Measurements from ENCODE around the gene ZNF592.

Gene ZNF592

GRCh38 chr15:84773716-84774115 lies 25.3 kb downstream of the ZNF592 start:
- no peak overlapping the region for H3K4me2 ChIP-seq (ENCODE audit: low read length)
- no peak overlapping the region for H3K27ac ChIP-seq
- H3K9me3 ChIP-seq (ENCODE audit: control insufficient read depth, low read length) = no peaks in the 10 kb centered on the region
- no peaks in the 10 kb centered on the region for H3K27me3 ChIP-seq (ENCODE audit: control insufficient read depth, insufficient read depth, low read length)
- H3K79me2 ChIP-seq = peaks cover 20% of the 10 kb centered on the region
- H3K36me3 ChIP-seq (ENCODE audit: control insufficient read depth, insufficient read depth, low read length) = no peaks in the 10 kb centered on the region
- H3K9ac ChIP-seq = no peak overlapping the region
- TF ChIP-seq, protein P1, sequence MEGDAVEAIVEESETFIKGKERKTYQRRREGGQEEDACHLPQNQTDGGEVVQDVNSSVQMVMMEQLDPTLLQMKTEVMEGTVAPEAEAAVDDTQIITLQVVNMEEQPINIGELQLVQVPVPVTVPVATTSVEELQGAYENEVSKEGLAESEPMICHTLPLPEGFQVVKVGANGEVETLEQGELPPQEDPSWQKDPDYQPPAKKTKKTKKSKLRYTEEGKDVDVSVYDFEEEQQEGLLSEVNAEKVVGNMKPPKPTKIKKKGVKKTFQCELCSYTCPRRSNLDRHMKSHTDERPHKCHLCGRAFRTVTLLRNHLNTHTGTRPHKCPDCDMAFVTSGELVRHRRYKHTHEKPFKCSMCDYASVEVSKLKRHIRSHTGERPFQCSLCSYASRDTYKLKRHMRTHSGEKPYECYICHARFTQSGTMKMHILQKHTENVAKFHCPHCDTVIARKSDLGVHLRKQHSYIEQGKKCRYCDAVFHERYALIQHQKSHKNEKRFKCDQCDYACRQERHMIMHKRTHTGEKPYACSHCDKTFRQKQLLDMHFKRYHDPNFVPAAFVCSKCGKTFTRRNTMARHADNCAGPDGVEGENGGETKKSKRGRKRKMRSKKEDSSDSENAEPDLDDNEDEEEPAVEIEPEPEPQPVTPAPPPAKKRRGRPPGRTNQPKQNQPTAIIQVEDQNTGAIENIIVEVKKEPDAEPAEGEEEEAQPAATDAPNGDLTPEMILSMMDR (IDR thresholded peaks at IDR 0.05) = no peak
- no peaks in the 10 kb centered on the region for H3K4me1 ChIP-seq
- no peak overlapping the region for H3K4me3 ChIP-seq (ENCODE audit: low read depth, low read length)
- no peak overlapping the region for H2AFZ ChIP-seq

- H3K27ac ChIP-seq = no peak overlapping the region
- peaks cover 12% of the 10 kb centered on the region for H3K79me2 ChIP-seq
- H3K9ac ChIP-seq = no peak overlapping the region
Observed at GRCh38 chr15:84775867-84776449, 27.6 kb downstream of the ZNF592 start.

DNA sequence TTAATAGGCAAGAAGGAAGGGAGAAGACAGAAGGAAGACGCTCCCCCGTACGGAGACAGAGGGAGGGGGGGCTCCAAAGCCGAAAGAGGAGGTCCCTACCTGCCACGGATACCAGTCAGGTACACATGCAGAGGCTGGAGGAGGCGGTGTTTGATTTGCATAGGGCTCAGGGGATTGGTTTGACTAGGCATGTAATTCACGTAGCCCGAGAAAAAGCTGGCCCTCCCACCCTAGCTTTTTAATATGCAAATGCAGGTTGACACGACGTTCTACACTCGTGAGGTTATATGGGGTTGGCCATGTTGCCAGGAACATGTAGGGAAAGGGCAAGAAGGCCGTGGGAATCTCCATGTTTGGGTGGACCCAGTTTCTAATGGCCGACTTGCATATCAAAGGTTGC lies 29.8 kb downstream of the ZNF592 start:
- Histone ChIP-seq H2AFZ (no peak overlapping the region), H3K27me3 (ENCODE audit: control insufficient read depth, insufficient read depth, low read length) (no peaks in the 10 kb centered on the region), H3K9ac (no peak overlapping the region), H3K9me3 (ENCODE audit: control insufficient read depth, low read length) (no peaks in the 10 kb centered on the region), H3K27ac (no peak overlapping the region), H3K4me1 (no peaks in the 10 kb centered on the region), H3K36me3 (ENCODE audit: control insufficient read depth, insufficient read depth, low read length) (no peaks in the 10 kb centered on the region), H3K79me2 (peaks cover 10% of the 10 kb centered on the region), H3K4me2 (ENCODE audit: low read length) (no peak overlapping the region), H3K4me3 (ENCODE audit: low read depth, low read length) (no peak overlapping the region)
- TF ChIP-seq, protein P1 (IDR thresholded peaks at IDR 0.05) = no peak

More at GRCh38 chr15:84775867-84776449, 27.6 kb downstream of the ZNF592 start:
- Histone ChIP-seq H3K4me3 (ENCODE audit: low read depth, low read length) (no peak overlapping the region), H3K4me1 (no peaks in the 10 kb centered on the region), H3K36me3 (ENCODE audit: control insufficient read depth, insufficient read depth, low read length) (no peaks in the 10 kb centered on the region), H3K27me3 (ENCODE audit: control insufficient read depth, insufficient read depth, low read length) (no peaks in the 10 kb centered on the region), H3K4me2 (ENCODE audit: low read length) (no peak overlapping the region), H2AFZ (no peak overlapping the region), H3K9me3 (ENCODE audit: control insufficient read depth, low read length) (no peaks in the 10 kb centered on the region)
- TF ChIP-seq, protein P1 (IDR thresholded peaks at IDR 0.05) = no peak

DNA sequence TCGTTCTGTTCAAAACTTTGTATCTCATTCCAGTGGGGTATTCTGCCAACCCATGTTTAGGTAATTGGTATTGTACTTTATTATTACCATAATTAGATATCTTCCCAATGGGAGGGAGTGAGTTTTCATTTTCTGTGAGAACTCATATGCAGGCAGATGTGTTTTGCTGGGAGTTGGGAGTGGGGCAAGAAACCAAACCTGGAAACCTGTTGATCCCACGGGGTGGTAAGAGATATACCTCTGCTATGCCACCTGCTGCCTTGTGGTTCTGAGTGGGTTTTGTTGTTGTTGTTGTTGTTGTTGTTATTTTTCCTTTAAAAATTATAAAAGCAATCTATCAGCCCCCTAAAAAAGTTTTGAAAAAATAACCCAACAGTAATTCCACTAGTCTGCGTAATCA lies 32.1 kb downstream of the ZNF592 start:
- Histone ChIP-seq H3K27ac (no peak overlapping the region), H3K9me3 (ENCODE audit: control insufficient read depth, low read length) (no peaks in the 10 kb centered on the region), H3K27me3 (ENCODE audit: control insufficient read depth, insufficient read depth, low read length) (no peaks in the 10 kb centered on the region), H3K36me3 (ENCODE audit: control insufficient read depth, insufficient read depth, low read length) (no peaks in the 10 kb centered on the region), H2AFZ (no peak overlapping the region), H3K4me1 (no peaks in the 10 kb centered on the region), H3K79me2 (peaks cover 9% of the 10 kb centered on the region), H3K9ac (no peak overlapping the region), H3K4me2 (ENCODE audit: low read length) (no peak overlapping the region), H3K4me3 (ENCODE audit: low read depth, low read length) (no peak overlapping the region)
- TF ChIP-seq, protein P1 (IDR thresholded peaks at IDR 0.05) = no peak

- H3K36me3 ChIP-seq (ENCODE audit: control insufficient read depth, insufficient read depth, low read length) = no peaks in the 10 kb centered on the region
- H3K4me1 ChIP-seq = peaks cover 4% of the 10 kb centered on the region
- no peak overlapping the region for H3K27ac ChIP-seq
- H3K9me3 ChIP-seq (ENCODE audit: control insufficient read depth, low read length) = no peaks in the 10 kb centered on the region
- peaks cover 14% of the 10 kb centered on the region for H3K79me2 ChIP-seq
- TF ChIP-seq, protein P1 (IDR thresholded peaks at IDR 0.05) = no peak
- H3K27me3 ChIP-seq (ENCODE audit: control insufficient read depth, insufficient read depth, low read length) = no peaks in the 10 kb centered on the region
- H3K4me2 ChIP-seq (ENCODE audit: low read length) = no peak overlapping the region
- H3K9ac ChIP-seq = no peak overlapping the region
- no peak overlapping the region for H2AFZ ChIP-seq
- no peak overlapping the region for H3K4me3 ChIP-seq (ENCODE audit: low read depth, low read length)
Observed at GRCh38 chr15:84781495-84781894, 33.1 kb downstream of the ZNF592 start.
